ENCODE measurements around the gene SLC66A3. TPM values are rescaled to one million over a fixed set of nuclear protein-coding genes. Genes with fewer than 3 reads are reported as not detected.

The SLC66A3 gene
- total and polyA plus RNA-seq, 8 donors, result 20.8 to 30.4 (median 27.5) TPM

- intact Hi-C loops (cut with DNase I), result no loop called here
- peaks cover 0 to 14% of the 10 kb centered on the region in 2 donors for H3K4me1 ChIP-seq
- DNase-seq (no peak), ATAC-seq (no peak)
- H3K4me3 ChIP-seq, result no peak overlapping the region
- no peak overlapping the region for H3K27ac ChIP-seq
- H3K9me3 ChIP-seq, result no peaks in the 10 kb centered on the region
- peaks cover 0 to 38% of the 10 kb centered on the region in 2 donors for H3K36me3 ChIP-seq
- no peak for TF ChIP-seq CTCF (IDR thresholded peaks at IDR 0.05)
- no peaks in the 10 kb centered on the region for H3K27me3 ChIP-seq
Observed at GRCh38 chr2:11179196-11179595, 23.9 kb downstream of the SLC66A3 start.

GRCh38 chr2:11179899-11180298 is 24.6 kb downstream of the SLC66A3 start:
- H3K36me3 ChIP-seq, result peaks cover 0 to 39% of the 10 kb centered on the region in 2 donors
- no peaks in the 10 kb centered on the region for H3K27me3 ChIP-seq
- no peak overlapping the region for H3K27ac ChIP-seq
- intact Hi-C loops (cut with DNase I), result no loop called here
- no peaks in the 10 kb centered on the region for H3K9me3 ChIP-seq
- H3K4me3 ChIP-seq, result no peak overlapping the region
- peaks cover 0 to 12% of the 10 kb centered on the region in 2 donors for H3K4me1 ChIP-seq
- ATAC-seq, result no peak
- DNase-seq, result no peak
- TF ChIP-seq CTCF (IDR thresholded peaks at IDR 0.05), result no peak

- DNase-seq (no peak), ATAC-seq (no peak)
- H3K36me3 ChIP-seq, result peaks cover 0 to 45% of the 10 kb centered on the region in 2 donors
- no peaks in the 10 kb centered on the region for H3K27me3 ChIP-seq
- no peak overlapping the region for H3K4me3 ChIP-seq
- TF ChIP-seq CTCF (IDR thresholded peaks at IDR 0.05), result no peak
- intact Hi-C loops (cut with DNase I), result no loop called here
- H3K27ac ChIP-seq, result no peak overlapping the region
- no peaks in the 10 kb centered on the region for H3K9me3 ChIP-seq
- H3K4me1 ChIP-seq, result peaks cover 0 to 5% of the 10 kb centered on the region in 2 donors
Observed at GRCh38 chr2:11180653-11181052, 25.4 kb downstream of the SLC66A3 start.

GRCh38 chr2:11182951-11183350 is 27.7 kb downstream of the SLC66A3 start:
- DNase-seq, result no peak
- Histone ChIP-seq H3K9me3 (no peaks in the 10 kb centered on the region), H3K4me1 (no peaks in the 10 kb centered on the region), H3K4me3 (no peak overlapping the region), H3K36me3 (peaks cover 0 to 45% of the 10 kb centered on the region in 2 donors), H3K27ac (no peak overlapping the region), H3K27me3 (no peaks in the 10 kb centered on the region)
- no peak for ATAC-seq
- no peak for TF ChIP-seq CTCF (IDR thresholded peaks at IDR 0.05)
- intact Hi-C loops (cut with DNase I), result no loop called here

- H3K4me3 ChIP-seq, result no peak overlapping the region
- DNase-seq (no peak), ATAC-seq (no peak)
- intact Hi-C loops (cut with DNase I), result no loop called here
- peaks cover 0 to 55% of the 10 kb centered on the region in 2 donors for H3K36me3 ChIP-seq
- no peak overlapping the region for H3K27ac ChIP-seq
- H3K9me3 ChIP-seq, result no peaks in the 10 kb centered on the region
- H3K27me3 ChIP-seq, result no peaks in the 10 kb centered on the region
- TF ChIP-seq CTCF (IDR thresholded peaks at IDR 0.05), result no peak
- no peaks in the 10 kb centered on the region for H3K4me1 ChIP-seq
Observed at GRCh38 chr2:11186145-11186544, 30.9 kb downstream of the SLC66A3 start.
